Right lobe of liver (tissue), 6 donors: Measurements from ENCODE around the gene MPHOSPH9. TPM values are rescaled to one million over a fixed set of nuclear protein-coding genes. Genes with fewer than 3 reads are reported as not detected.
A peak's percentile ranks its signal among the peaks of the same experiment; 100 is the strongest.

ENCODE experiments used
- ATAC-seq, 4 donors: fragments of 200-7000 bp; cut with Tn5 transposase; one replicate each; pipeline ENCODE4 v1.9.1; 2020; ENCODE audit warnings: mild to moderate bottlenecking in 4 of 4, moderate library complexity in 4 of 4
- DNase-seq, 3 donors: peaks; one replicate each; pipeline ENCODE4 v3.0.0-alpha.2; 2020
- H3K27ac ChIP-seq, 3 donors: fragments of 200-600 bp; one replicate each; pipeline ENCODE4 v1.8.0; 2022
- H3K27me3 ChIP-seq, 2 donors: fragments of 200-600 bp; one replicate each; pipeline ENCODE4 v1.8.0; 2022
- H3K36me3 ChIP-seq, 4 donors: fragments of 200-600 bp; sonication (generic) in 1 of 4; one replicate each; pipeline versions ENCODE4 v1.5.1 to v1.8.0; 2017 to 2022; ENCODE audit warnings: control low read depth in 1 of 4
- H3K4me1 ChIP-seq, 4 donors: fragments of 200-600 bp; sonication (generic) in 1 of 4; one replicate each; pipeline versions ENCODE4 v1.5.1 to v1.8.0; 2017 to 2022; ENCODE audit warnings: control low read depth in 1 of 4
- H3K4me3 ChIP-seq, 3 donors: fragments of 200-600 bp; one replicate each; pipeline ENCODE4 v1.8.0; 2022
- H3K9me3 ChIP-seq, 4 donors: fragments of 200-600 bp; sonication (generic) in 1 of 4; one replicate each; pipeline versions ENCODE4 v1.5.1 to v1.8.0; 2017 to 2022; ENCODE audit warnings: control low read depth in 1 of 4
- CTCF ChIP-seq, 4 donors: fragments of 200-600 bp in 3 of 4; fragments of 450-650 bp in 1 of 4; IDR thresholded peaks; one replicate each; pipeline versions ENCODE4 v1.5.1 to v1.8.0; 2016 to 2022; ENCODE audit warnings: antibody characterized with exemption in 4 of 4, mild to moderate bottlenecking in 2 of 4
- POLR2A ChIP-seq: fragments of 450-650 bp; IDR thresholded peaks from one replicate; pipeline ENCODE4 v1.6.1; 2017; ENCODE audit warnings: antibody characterized with exemption, mild to moderate bottlenecking
- WGBS: methylation state at CpG from one replicate; pipeline ENCODE4 v1.1.6; 2018; ENCODE audit warnings: low coverage, low lambda C conversion rate; ENCODE audit not compliant: insufficient coverage; ENCODE audit errors: missing lambda C conversion rate; 5-methylcytosine and 5-hydroxymethylcytosine counted together
- intact Hi-C, 2 donors: fragments of 100-400 bp; cut with DNase I; formaldehyde crosslinking; loops; one replicate each; pipeline versions ENCODE4 v1.11.2 to v1.14.1; 2022
- total RNA-seq, 6 experiments: library from RNA; depleted of rRNA in 2 of 6; stranded (reverse); fragments of >200 nt in 2 of 6; fragmentation: NEBNext Ultra II Directional in 3 of 6; extraction: Animal tissue kit (Norgen Biotek cat#: 25700) in 3 of 6; gene quantifications; one replicate each; pipeline versions ENCODE4 v1.1.0 to v1.2.4, GENCODE V29; 2016 to 2023
- donor health status: DM: no; HTN: yes; CAD: no.
- donor health status: DM: no; HTN: no; CAD: no.
- donor health status: DM: no; HTN: no; CAD: no.
- donor health status: DM: no; HTN: yes; CAD: no.
- donor health status: DM: no; HTN: yes; CAD: no.

MPHOSPH9 gene
- total RNA-seq, 6 experiments from 2014 or later = 14.5 to 25.7 (median 19.1) TPM

- H3K4me1 ChIP-seq = peaks cover 0 to 9% (median 3%) of the 10 kb centered on the region in 4 donors
- no peak for TF ChIP-seq POLR2A
- TF ChIP-seq CTCF (IDR thresholded peaks at IDR 0.05) = no peak
- ATAC-seq (peak in 1 of 4 donors; percentile 4), DNase-seq (no peak)
- H3K27me3 ChIP-seq = no peaks in the 10 kb centered on the region
- peak overlapping the region; percentile 60 to 73 (median 71) for H3K4me3 ChIP-seq
- peaks cover 0 to 2% (median 0%) of the 10 kb centered on the region in 4 donors for H3K36me3 ChIP-seq
- no peaks in the 10 kb centered on the region for H3K9me3 ChIP-seq
- peak overlapping the region in 2 of 3 donors; percentile 7 to 60 for H3K27ac ChIP-seq
- intact Hi-C loops = no loop called here
- 0% methylated on average over 2 of the region's 7 CpGs for WGBS
Measured at GRCh38 chr12:123269896-123270213, 36.9 kb upstream of the MPHOSPH9 start.

- Histone ChIP-seq H3K36me3 (peaks cover 0 to 2% (median 0%) of the 10 kb centered on the region in 4 donors), H3K27ac (peak overlapping the region in 2 of 3 donors; percentile 7 to 60), H3K4me3 (peak overlapping the region; percentile 60 to 73 (median 71)), H3K4me1 (peaks cover 0 to 9% (median 3%) of the 10 kb centered on the region in 4 donors), H3K27me3 (no peaks in the 10 kb centered on the region), H3K9me3 (no peaks in the 10 kb centered on the region)
- ATAC-seq = peak; percentile 42 to 61 (median 49)
- 62% methylated on average over 10 of the region's 32 CpGs for WGBS
- DNase-seq = peak; percentile 60 to 72 (median 69)
- intact Hi-C loops = no loop called here
- TF ChIP-seq CTCF (IDR thresholded peaks at IDR 0.05) = peak in 1 of 4 donors; percentile 6
- TF ChIP-seq POLR2A = no peak
Measured at GRCh38 chr12:123269395-123269892, 36.5 kb upstream of the MPHOSPH9 start.

GRCh38 chr12:123268850-123269249 is 35.9 kb upstream of the MPHOSPH9 start:
- Histone ChIP-seq H3K9me3 (no peaks in the 10 kb centered on the region), H3K4me3 (no peak overlapping the region), H3K4me1 (peaks cover 0 to 9% (median 3%) of the 10 kb centered on the region in 4 donors), H3K27me3 (no peaks in the 10 kb centered on the region), H3K27ac (peak overlapping the region in 1 of 3 donors; percentile 60), H3K36me3 (peaks cover 0 to 2% (median 0%) of the 10 kb centered on the region in 4 donors)
- no peak for TF ChIP-seq CTCF (IDR thresholded peaks at IDR 0.05)
- no peak for TF ChIP-seq POLR2A
- no peak for DNase-seq
- no peak for ATAC-seq
- 80% methylated on average over 5 of the region's 13 CpGs for WGBS
- intact Hi-C loops = no loop called here

- intact Hi-C loops = no loop called here
- H3K4me3 ChIP-seq = no peak overlapping the region
- no peaks in the 10 kb centered on the region for H3K27me3 ChIP-seq
- no peaks in the 10 kb centered on the region for H3K9me3 ChIP-seq
- ATAC-seq (peak in 2 of 4 donors; percentile 1 to 16), DNase-seq (peak in 1 of 3 donors; percentile 58)
- TF ChIP-seq CTCF (IDR thresholded peaks at IDR 0.05) (no peak), POLR2A (no peak)
- no peak overlapping the region for H3K27ac ChIP-seq
- 60% methylated on average over 3 of the region's 36 CpGs for WGBS
- H3K4me1 ChIP-seq = peaks cover 0 to 9% (median 3%) of the 10 kb centered on the region in 4 donors
- H3K36me3 ChIP-seq = peaks cover 0 to 2% (median 0%) of the 10 kb centered on the region in 4 donors
Measured at GRCh38 chr12:123267991-123268843, 35.3 kb upstream of the MPHOSPH9 start.
